Measurements from ENCODE around the gene RASAL3.
"Not testable (repeated sequence)": the region's sequence is repeated elsewhere in the genome, so short reads cannot be mapped to it uniquely, and the experiment has no call there.

Gene RASAL3

GRCh38 chr19:15421136-15421695 is 43.1 kb downstream of the RASAL3 start:
- DNase-seq (ENCODE audit: low spot score), result no peak

GRCh38 chr19:15419413-15420025 is 44.8 kb downstream of the RASAL3 start:
- peak; percentile 44 for DNase-seq (ENCODE audit: low spot score)

GRCh38 chr19:15418579-15419412 is 45.5 kb downstream of the RASAL3 start, which contains the start of gene AKAP8L:
Gene AKAP8L, minus strand, starts transcription at chr19:15418988. Its CDS starts 65 bp downstream, at chr19:15418923.
- peak; percentile 99 for DNase-seq (ENCODE audit: low spot score)

- peak; percentile 42 for DNase-seq (ENCODE audit: low spot score)
Observed at GRCh38 chr19:15418231-15418578, 46.1 kb downstream of the RASAL3 start.

GRCh38 chr19:15417699-15418098 is 46.6 kb downstream of the RASAL3 start:
- DNase-seq (ENCODE audit: low spot score), result peak; percentile 18

- no peak for DNase-seq (ENCODE audit: low spot score)
Observed at GRCh38 chr19:15412832-15413231, 51.5 kb downstream of the RASAL3 start.

GRCh38 chr19:15411351-15411750 is 53.0 kb downstream of the RASAL3 start:
- not testable (repeated sequence) for DNase-seq (ENCODE audit: low spot score)

- DNase-seq (ENCODE audit: low spot score), result no peak
Observed at GRCh38 chr19:15404780-15405211, 59.5 kb downstream of the RASAL3 start.

- no peak for DNase-seq (ENCODE audit: low spot score)
Observed at GRCh38 chr19:15404097-15404779, 60.1 kb downstream of the RASAL3 start.

GRCh38 chr19:15403151-15403531 is 61.2 kb downstream of the RASAL3 start:
- no peak for DNase-seq (ENCODE audit: low spot score)

GRCh38 chr19:15402411-15403150 is 61.8 kb downstream of the RASAL3 start:
- DNase-seq (ENCODE audit: low spot score), result no peak
